HL-60/S4 treated with phorbol 12-myristate 13-acetate at 8.2 ng/mL for 4 days and 3 days (cell line): ENCODE data around the gene NMT1.

Experiments used
- in situ Hi-C: fragments of 300-500 bp; cut with MboI; formaldehyde crosslinking; loops from 2 replicates; pipeline ENCODE4 v1.15.0; 2022; ENCODE audit warnings: low sequenced_read_pairs

Gene NMT1

DNA sequence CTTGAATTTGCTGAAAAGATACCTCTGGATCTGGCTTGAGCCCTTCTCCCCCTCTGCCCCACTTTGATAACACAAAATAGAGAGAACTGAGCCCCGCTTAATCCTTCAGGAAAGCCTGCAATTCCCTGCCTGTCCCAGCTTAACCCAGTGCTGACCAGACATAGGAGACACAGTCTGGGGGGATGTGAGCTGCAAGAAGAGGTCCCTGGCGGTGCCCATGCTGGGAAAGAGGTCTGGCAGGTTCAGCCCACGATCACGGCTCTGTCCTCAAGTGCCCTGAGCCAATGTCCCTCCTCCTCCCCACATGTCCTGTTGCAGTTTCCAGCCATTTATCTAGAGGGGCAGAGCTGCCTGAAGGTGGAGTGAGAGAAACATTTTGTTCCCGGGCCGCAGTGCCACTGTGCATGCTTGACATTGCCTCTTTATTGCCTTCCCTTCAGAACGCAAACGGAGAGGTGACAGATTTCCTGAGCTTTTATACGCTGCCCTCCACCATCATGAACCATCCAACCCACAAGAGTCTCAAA lies 42.2 kb downstream of the NMT1 start:
- in situ Hi-C loops, result no loop called here

DNA sequence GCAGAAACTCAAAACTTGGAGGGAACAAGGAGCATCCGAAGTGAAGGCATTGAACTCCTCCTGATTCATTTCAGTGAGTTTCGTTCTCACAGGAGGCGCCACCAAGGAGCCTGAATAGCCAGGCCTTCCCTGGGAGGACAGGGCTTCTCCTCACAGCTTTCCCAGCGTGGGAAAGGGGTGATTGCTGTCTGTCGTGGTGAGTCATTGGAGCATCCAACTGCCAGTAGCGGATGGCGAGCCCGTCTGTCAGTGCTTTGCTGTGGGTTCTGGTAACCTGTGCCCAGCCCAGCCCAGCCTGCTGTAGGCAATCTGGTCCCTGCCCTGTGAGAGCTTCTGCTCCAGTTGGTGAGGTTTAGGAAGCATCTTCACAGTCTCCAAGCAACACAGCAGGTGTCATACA lies 42.9 kb downstream of the NMT1 start:
- in situ Hi-C loops, result no loop called here

DNA sequence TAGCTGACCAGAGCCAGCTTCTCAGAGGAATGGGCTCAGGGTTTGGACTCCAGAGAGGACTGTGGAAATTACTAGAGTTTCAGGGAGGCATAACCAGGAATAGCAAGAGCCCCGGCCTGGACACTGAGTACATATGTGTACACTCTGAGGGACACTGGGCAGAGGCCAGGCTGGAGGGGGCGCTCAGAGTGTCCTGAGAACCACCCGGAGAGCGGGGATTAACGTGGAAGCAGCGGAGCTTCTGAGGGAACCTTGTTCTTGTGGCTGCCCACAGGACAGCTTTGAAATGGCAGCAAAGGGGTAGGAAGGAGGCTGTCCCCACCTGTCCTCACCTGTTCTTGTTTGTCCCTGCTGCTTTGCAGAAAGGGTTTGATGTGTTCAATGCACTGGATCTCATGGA lies 43.4 kb downstream of the NMT1 start:
- in situ Hi-C loops, result no loop called here

DNA sequence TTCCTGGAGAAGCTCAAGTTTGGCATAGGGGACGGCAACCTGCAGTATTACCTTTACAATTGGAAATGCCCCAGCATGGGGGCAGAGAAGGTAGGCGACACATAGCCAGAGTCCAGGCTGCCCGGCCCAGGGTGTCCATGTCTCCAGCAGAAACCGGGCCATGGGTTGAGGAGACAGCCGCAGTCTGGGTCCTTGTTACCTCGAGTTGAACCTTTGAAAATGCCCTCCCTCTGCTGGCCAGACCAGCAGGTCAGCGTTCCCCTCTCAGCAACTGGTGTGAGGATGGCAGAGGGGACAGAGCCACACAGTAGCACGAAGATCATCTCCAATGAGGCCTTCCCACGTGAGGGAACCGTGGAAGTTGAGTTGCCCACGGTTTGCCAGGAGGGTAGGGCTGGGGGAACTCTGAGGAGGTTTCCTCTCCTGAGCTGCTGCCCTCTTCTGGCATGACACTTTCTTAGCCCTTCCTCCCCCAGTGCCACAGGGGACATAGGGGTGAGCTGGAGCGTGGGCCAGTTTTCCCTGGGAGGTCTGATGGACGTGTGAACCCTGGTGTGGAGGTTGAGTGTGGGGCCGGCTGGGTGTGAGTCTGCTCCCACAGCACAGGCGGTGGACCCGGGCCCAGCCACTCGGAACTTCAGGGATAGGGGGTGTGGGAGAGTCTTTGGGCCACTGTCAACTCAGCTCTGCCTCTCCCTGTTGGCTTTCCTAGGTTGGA lies 43.9 kb downstream of the NMT1 start:
- in situ Hi-C loops, result no loop called here

DNA sequence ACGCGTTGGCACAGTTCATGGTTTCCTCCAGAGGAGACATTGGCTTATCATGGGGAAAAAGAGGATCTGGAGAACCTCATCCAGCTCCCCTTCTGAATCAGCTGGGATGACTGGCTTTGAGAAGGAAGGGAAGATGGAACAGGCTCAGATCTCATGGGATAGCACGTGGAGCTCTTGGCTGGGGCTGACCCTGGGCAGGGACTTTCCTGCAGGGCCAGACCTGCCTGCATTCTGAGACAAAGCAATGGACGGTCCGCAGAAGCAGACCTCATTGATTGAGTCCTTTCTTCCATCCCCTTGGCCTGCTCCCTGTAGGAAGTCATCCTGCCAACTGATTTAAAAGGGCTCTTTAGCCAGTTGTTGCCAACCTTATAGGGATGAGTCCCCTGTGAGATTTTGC lies 45.0 kb downstream of the NMT1 start:
- in situ Hi-C loops, result no loop called here

DNA sequence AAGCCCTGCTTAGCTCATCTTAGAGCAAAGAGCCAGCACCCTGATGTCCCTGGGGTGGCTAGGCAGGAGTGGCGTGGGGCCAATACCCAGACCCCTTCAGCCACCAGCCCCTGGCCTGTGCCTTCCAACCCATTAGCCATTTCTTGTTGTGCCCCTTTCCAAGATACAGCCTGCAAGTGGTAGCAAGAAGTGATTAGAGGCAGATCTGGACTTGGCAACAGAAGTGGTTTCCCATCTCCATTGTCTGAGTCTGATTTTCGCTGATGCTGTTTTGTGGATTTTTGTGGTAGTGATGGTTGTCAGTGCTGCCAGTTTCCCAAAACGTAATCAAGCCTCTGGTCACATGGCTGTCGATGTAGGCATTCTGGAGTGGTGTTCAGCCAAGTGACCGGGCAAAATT lies 45.5 kb downstream of the NMT1 start:
- in situ Hi-C loops, result no loop called here

DNA sequence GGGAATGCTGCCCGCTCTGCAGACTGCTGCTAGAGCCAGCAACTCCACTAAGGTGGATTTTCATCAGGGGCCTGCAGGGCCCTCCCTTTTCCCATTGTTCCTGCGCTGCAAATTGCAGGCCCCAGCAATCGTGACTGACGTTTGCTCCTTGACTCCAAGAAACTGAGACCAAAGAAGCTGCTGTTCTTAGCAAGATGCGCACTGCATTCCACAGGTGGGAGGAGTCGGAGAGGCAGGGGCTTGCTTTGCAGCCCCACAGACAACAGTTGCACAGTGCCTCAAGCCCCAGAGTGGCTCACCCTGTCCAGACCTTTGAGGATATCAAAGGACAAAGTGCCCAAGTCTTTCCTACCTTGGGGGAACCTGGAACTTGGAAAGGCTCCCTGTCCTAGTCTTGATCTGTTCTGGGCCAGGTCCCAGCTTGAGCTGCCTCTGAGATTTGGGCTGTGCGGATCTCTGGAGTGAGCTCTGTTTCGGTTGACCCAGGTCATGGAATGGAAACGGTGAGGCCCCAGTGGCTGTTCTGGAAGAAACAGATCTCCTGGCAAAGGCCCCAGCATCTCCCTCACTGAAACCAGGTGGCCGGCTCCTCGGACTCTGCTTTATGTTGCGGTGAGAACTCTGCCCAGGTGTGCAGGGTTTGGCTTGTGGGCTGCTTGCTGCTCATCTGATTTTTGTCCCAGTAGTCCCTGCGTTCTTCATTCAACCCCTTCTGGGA lies 46.3 kb downstream of the NMT1 start:
- in situ Hi-C loops, result no loop called here

DNA sequence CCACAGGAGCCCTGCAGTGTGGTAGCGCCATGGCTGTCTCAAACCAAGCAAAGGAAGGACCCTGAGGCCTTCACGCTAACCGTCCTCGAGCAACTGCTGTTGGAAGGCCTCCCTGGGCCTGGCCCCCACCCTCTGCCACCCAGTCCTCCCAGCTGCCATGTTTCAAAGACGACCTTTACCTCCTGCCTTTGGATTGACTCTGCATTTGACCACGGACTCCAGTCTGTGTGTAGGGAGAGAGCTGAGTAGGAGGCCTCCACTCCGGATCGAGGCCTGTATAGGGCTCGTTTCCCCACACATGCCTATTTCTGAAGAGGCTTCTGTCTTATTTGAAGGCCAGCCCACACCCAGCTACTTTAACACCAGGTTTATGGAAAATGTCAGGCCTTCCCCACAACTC lies 46.9 kb downstream of the NMT1 start:
- in situ Hi-C loops, result no loop called here

DNA sequence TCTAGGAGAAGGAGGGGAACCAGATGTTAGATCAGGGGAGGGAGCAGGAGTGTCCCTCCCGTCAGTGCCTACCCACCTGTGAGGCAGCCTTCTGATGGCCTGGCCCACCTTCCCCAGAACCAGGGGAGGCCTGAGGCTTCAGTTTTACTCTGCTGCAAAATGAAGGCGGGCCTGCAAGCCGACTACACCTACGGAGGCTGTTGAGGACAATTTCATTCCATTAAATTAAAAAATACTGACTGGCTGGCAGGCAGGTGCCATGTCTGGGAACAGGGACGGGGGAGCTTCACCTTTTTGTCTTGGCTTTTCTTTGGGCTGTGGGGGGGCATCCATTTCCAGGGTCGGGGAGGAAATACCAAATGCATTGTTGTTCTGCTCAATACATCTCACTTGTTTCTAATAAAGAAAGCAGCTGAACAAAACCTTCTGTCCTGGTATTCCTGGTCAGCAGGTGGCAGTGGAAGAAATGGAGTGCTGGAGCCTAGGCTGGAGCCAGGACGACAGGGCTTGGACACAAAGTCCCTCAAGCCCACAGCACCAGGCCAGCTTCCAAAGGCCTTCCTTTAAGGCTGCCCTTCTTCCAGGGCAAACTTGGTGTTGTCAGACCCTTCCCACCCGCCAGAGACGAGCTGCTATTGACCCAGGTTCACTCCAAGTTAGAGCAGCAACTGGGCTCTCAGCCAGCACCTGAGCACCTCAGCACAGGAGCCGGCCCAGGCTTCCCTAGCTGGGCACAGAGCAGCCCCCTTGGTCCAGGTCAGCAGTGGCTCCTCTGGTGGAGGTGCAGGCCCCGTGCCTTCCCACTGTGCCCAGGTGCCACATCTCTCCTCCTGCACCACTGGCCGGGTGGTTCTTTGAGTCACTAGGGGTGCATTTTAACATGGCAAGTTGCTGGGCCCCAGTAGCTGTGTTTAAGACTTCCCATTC lies 47.7 kb downstream of the NMT1 start:
- in situ Hi-C loops, result no loop called here

DNA sequence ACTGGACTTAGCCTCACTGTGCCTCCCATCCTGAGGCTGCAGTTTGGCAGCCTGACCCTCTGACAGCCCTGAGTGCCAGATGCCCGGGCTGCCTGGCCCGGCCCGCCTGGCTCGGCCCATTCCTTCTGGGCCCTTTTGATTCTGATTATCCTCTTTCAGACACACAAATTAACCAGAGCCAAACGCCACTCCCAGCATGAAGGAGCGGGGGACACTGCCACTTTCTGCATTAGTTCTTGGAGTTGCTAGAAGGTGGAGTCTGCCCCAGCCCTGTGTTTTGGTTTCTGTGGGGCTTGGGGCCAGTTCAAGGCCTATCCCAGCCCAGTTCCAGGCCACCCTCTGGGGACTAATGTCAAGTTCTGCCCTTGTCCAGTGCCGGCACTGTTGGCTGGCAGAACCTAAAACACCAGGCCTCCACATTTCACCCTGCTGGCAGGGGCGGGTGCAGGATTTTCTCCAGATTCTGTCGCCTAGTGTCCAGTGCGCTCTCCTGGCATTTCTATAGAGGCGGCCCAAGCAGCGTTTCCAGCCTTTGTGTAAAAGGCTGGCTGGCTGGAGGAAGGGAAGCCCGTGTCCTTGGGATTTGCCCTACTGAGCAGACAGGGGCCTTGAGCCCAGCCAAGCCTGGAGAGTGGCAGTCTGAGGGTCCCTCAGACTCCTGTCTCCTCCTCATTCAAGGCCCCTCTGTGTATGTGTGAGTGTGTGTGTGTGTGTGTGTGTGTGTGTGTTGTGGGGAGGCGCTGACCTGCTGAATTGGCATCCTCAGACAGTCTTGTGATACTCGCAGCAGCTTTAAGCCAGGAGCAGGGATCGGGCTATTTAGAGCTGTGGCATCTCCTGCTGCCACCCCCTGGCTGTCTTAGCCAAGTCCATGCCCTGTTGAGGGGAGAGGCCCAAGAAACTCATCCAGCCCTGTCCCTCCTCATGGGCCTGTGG lies 49.8 kb downstream of the NMT1 start:
- in situ Hi-C loops, result no loop called here

DNA sequence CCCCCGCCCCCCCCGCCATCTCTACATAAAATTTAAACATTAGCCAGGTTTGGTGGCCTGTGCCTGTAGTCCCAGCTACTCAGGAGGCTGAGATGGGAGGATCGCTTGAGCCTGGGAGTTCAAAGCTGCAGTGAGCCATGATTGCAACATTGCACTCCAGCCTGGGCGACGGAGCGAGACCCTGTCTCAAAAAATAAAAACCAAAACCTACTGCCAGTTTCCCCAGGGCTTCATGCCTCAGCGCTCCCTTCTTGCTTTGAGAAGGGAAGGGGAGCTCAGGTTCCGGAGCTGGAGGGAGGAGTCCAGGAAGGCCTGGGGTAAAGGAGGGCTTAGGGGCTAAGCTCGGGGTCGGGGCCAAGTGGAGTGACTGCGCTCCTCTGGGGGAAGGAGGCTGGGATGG lies 50.7 kb downstream of the NMT1 start:
- in situ Hi-C loops, result no loop called here

DNA sequence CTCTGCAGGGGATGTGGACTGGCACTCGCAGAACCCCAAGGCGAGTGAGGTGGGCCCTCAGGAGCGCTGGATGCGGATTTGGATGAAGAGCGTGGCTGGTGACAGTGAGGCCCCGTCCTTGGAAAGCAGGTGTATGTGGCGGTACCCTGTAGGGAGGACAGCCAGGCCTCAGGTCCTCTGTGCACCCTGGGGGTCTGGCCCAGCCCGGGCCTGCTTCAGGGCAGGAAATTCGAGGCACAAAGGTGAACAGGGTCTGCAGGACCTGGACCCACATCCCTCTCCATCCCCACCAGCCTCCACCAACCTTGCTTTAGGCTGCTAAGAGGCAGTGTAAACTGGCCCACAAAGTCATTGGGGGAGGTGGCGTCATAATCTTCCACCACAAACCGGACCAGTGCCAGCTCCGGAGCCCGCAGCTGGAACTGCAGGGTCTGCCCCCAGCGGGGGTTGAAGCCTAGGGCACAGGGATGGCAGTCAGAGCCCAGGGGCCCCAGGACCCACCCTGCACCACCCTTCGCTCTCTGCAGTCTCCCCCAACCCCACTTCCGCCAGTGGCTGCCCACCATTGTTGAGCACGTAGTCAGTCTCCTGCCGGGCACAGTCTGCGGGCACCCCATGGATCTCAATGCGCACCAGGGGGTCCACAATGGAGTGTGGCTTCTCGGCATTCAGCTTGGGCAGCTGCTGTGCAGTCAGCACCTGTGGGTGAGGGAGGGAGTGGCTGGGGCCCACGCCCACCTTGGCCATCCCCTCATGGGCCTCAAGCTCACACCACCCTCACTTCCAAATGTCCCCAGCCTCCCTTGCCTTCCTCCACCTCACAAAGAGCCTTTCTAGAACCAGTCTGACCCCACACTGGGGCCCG lies 51.7 kb downstream of the NMT1 start:
- in situ Hi-C loops, result no loop called here

DNA sequence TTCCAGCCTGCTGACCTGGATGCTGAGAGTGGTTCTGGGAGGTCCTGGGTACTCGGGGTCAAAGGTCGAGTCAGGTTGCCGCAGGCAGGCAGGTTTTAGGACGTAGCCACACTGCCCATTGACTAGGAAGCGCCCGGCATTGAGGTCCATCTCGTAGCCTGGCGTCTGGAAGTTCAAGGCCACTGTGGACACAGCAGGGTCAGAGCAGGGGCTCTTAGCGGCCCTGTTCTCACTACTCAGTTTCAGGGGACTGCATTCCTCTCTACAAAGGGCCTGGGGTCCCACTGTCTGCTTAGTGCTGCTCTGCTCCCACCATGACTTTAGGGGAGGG lies 52.3 kb downstream of the NMT1 start:
- in situ Hi-C loops, result no loop called here

DNA sequence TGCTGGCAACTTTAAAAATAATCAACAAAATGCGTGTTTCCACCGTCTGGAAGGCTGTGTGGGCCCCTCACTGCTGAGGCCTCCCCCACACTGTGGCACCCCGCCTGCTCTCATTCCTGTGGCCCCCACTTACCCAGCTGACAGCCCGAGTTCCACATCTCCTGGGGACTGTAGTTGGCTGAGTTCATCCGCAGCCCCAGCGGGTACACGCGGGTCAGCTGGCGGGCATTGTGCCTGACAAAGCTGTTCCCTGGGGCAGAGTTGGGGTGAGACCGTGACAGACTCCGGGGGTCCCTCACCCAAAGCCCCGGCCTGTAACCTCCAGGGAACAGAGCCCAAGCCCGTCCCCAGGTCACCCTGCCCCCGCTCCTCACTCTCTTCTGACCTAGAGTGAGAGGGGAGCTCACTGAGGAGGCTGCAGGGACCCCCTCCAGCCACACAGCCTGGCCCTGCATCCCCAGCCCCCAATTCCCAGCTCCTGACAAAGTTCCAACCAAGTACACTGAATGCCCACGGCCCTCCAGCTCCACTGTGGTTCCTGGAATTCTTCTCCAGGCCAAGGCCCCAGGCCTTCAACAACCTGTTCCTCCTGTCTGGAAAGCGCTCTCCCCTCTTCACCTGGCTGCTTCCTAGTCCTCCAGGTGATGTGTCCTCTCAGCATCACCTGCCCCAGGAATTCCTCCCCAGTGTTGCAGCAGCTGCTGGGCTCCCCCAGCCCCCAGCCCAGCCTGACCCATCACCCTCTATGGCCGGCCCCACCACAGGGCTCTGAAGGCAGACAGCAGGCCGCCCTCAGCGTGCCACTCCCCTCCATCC lies 53.2 kb downstream of the NMT1 start:
- in situ Hi-C loops, result no loop called here

DNA sequence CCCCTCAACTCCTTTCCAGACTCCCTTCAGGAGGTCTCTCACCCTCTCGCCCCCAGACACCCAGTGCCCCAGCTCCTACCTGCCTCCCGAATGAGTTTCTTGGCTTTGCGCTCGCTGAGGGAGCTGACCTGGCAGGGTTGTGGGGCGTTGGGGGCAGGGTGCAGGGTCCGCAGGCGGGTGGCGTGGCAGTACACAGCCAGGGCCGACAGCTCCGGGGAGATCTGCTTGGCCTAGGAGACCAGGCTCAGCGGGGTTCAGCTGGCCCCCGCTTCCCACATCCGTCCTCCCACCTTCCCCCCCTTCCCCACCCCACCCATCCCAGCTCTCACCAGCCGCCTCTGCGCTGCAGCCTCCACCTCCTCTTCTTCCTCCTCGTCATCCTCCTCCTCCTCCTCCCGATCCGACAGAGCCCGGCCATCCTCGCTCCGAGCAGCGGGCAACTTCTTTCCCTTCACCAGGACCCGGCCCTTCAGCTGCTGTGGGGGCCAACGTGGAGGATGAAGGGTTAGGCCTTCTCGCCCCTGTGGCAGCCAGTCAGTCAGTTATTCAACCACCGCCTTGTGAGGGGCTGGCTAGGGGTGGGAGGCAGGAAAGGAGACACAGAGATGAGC lies 54.0 kb downstream of the NMT1 start:
- in situ Hi-C loops, result no loop called here

DNA sequence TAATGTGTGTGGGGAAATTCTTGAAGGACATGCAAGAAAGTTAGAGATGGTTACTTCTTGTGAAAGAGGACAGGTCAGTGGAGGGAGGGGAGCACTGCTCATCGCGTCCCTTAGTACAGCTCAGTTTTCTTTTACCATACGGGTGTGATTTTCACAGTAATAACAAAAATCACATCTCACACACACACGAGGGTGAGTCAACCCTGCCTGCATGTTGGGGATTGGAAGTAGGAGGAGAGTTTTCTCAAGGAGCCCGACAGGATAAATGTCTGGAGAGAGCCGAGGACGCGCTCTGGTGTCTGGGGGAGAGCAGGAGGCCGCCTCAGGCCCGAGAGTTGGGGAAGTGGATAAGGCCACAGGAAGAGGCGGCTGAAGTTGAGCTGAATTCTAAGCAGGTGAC lies 54.8 kb downstream of the NMT1 start:
- in situ Hi-C loops, result no loop called here

DNA sequence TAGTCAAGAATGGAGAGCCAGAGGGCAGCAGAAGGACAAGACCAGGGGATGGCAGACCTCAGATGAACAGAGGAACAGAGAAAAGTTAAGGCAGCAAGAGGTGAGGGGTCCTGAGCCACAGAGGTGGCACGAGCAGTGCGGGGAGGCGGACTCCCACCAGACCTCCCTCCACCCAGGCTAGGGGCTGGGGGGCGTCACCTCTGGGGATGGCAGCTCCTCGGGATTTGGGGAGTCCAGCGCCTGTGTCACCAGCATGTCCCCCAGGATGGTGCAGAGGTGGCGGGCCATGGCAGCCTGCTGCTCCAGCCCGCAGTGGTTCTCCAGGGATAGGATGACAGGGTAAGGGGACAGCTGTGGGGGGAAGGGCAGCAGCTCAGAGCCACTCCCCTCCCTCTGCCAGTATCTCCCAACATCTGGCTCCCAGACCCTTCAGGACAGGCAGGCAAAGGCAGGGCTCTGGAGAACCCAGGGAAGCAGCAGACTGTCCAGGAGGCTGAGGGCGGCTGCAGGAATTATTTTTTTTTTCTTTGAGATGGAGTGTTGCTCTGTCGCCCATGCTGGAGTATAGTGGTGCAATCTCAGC lies 55.4 kb downstream of the NMT1 start:
- in situ Hi-C loops, result no loop called here

DNA sequence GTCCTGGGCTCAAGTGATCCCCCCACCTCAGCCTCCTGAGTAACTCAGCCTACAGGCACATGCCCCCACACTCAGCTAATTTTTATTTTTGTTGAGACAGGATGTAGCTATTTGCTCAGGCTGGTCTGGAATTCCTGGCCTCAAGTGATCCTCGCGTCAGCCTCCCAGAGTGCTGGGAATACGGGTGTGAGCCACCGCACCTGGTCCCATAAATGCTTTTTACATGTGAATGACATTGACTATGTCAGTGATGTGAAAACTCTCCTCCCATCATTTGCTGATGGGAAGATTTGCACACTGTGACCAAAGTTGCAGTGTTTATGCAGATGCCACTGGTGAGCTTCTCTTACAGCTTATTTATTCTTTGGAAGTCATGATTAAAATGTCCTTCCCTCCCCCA lies 56.2 kb downstream of the NMT1 start:
- in situ Hi-C loops, result no loop called here
